ENCODE data around the gene IGDCC3. TPM values are rescaled to one million over a fixed set of nuclear protein-coding genes. Genes with fewer than 3 reads are reported as not detected.

IGDCC3 gene
- total and polyA plus RNA-seq, 2 of the 8 experiments (the other 6 are each of a cell fraction or from before 2014, with no cell fraction given), result 26.8 to 45.7 TPM

- no peak for TF ChIP-seq CHD7 (IDR thresholded peaks at IDR 0.05; ENCODE audit: insufficient replicate concordance, low read length)
Observed at GRCh38 chr15:65413760-65414144, 36.0 kb upstream of the IGDCC3 start (continued).

Measured in H1 (cell line).